Thyroid gland (tissue), 4 donors: ENCODE results near the gene PVALB. TPM values are rescaled to one million over a fixed set of nuclear protein-coding genes. Genes with fewer than 3 reads are reported as not detected.

ENCODE experiments used
- DNase-seq, 2 donors: peaks; one replicate each; pipeline ENCODE4 v3.0.0-alpha.2; 2019
- H3K27ac ChIP-seq, 3 donors: fragments of 200-600 bp; sonication (generic); 1 replicate in 2 of 3; 2 replicates in 1 of 3; pipeline ENCODE4 v1.5.1; 2016 to 2019; ENCODE audit warnings: mild to moderate bottlenecking in 1 of 3, moderate library complexity in 1 of 3
- H3K27me3 ChIP-seq: fragments of 200-600 bp; sonication (generic); one replicate; pipeline ENCODE4 v1.5.1; 2019
- H3K36me3 ChIP-seq, 2 donors: fragments of 200-600 bp; sonication (generic); one replicate each; pipeline ENCODE4 v1.5.1; 2016 to 2019
- H3K4me1 ChIP-seq, 2 donors: fragments of 200-600 bp; sonication (generic); one replicate each; pipeline ENCODE4 v1.5.1; 2017 to 2019
- H3K4me3 ChIP-seq, 3 donors: fragments of 200-600 bp; sonication (generic); replicated peaks in 1 of 3; 1 replicate in 2 of 3; 2 replicates in 1 of 3; pipeline ENCODE4 v1.5.1; 2016; ENCODE audit warnings: mild to moderate bottlenecking in 1 of 3
- H3K9me3 ChIP-seq: fragments of 200-600 bp; sonication (generic); one replicate; pipeline ENCODE4 v1.5.1; 2017
- CTCF ChIP-seq, 6 experiments: fragments of 200-600 bp in 3 of 6; fragments of 450-650 bp in 3 of 6; sonication (generic) in 3 of 6; IDR thresholded peaks; one replicate each; pipeline ENCODE4 v1.5.1; 2016 to 2019; ENCODE audit warnings: antibody characterized with exemption in 6 of 6, mild to moderate bottlenecking in 2 of 6, inconsistent platforms in 1 of 6, moderate library complexity in 1 of 6
- POLR2A ChIP-seq, 2 donors: fragments of 450-650 bp; IDR thresholded peaks; one replicate each; pipeline ENCODE4 v1.6.1; 2017; ENCODE audit warnings: antibody characterized with exemption in 2 of 2, mild to moderate bottlenecking in 2 of 2, moderate library complexity in 1 of 2
- WGBS, 2 donors: methylation state at CpG; one replicate each; pipeline ENCODE4 v1.1.5; 2017; 5-methylcytosine and 5-hydroxymethylcytosine counted together
- intact Hi-C: fragments of 100-400 bp; cut with DNase I; formaldehyde crosslinking; loops from one replicate; pipeline ENCODE4 v1.15.1; 2023
- total RNA-seq, 4 donors: library from RNA; depleted of rRNA; stranded (reverse); fragments of >200 nt; gene quantifications; one replicate each; pipeline ENCODE4 v1.2.3, GENCODE V29; 2016

PVALB gene
- total RNA-seq, 4 donors from 2014 or later, result not detected

- H3K36me3 ChIP-seq, result no peaks in the 10 kb centered on the region
- intact Hi-C loops, result no loop called here
- no peak overlapping the region for H3K27ac ChIP-seq
- no peak overlapping the region for H3K4me3 ChIP-seq
- no peaks in the 10 kb centered on the region for H3K9me3 ChIP-seq
- TF ChIP-seq POLR2A (IDR thresholded peaks at IDR 0.05), result no peak
- TF ChIP-seq CTCF (IDR thresholded peaks at IDR 0.05), result no peak
- H3K4me1 ChIP-seq, result no peaks in the 10 kb centered on the region
- H3K27me3 ChIP-seq, result no peaks in the 10 kb centered on the region
- DNase-seq, result no peak
- 64 to 77% methylated on average over 11 to 12 of the region's 12 CpGs for WGBS, 2 donors
These were observed 18.7 kb downstream of the PVALB start for GRCh38 chr22:36797911-36798673.

- Histone ChIP-seq H3K27me3 (no peaks in the 10 kb centered on the region), H3K4me3 (no peak overlapping the region), H3K9me3 (no peaks in the 10 kb centered on the region), H3K4me1 (no peaks in the 10 kb centered on the region), H3K27ac (no peak overlapping the region), H3K36me3 (no peaks in the 10 kb centered on the region)
- intact Hi-C loops, result no loop called here
- WGBS, 2 donors, result 63 to 64% methylated on average over 9 of the region's 9 CpGs
- TF ChIP-seq POLR2A (IDR thresholded peaks at IDR 0.05) (no peak), CTCF (IDR thresholded peaks at IDR 0.05) (no peak)
- no peak for DNase-seq
These were observed 19.5 kb downstream of the PVALB start for GRCh38 chr22:36797374-36797773.

GRCh38 chr22:36796552-36797175 lies 20.2 kb downstream of the PVALB start:
- H3K27me3 ChIP-seq, result no peaks in the 10 kb centered on the region
- DNase-seq, result no peak
- H3K4me3 ChIP-seq, result no peak overlapping the region
- H3K4me1 ChIP-seq, result no peaks in the 10 kb centered on the region
- intact Hi-C loops, result no loop called here
- WGBS, 2 donors, result 64 to 65% methylated on average over 7 of the region's 7 CpGs
- no peaks in the 10 kb centered on the region for H3K36me3 ChIP-seq
- no peaks in the 10 kb centered on the region for H3K9me3 ChIP-seq
- H3K27ac ChIP-seq, result no peak overlapping the region
- TF ChIP-seq CTCF (IDR thresholded peaks at IDR 0.05) (no peak), POLR2A (IDR thresholded peaks at IDR 0.05) (no peak)

- H3K9me3 ChIP-seq, result no peaks in the 10 kb centered on the region
- no peaks in the 10 kb centered on the region for H3K36me3 ChIP-seq
- intact Hi-C loops, result no loop called here
- H3K27ac ChIP-seq, result no peak overlapping the region
- no peaks in the 10 kb centered on the region for H3K4me1 ChIP-seq
- no peak for TF ChIP-seq POLR2A (IDR thresholded peaks at IDR 0.05)
- no peak for TF ChIP-seq CTCF (IDR thresholded peaks at IDR 0.05)
- H3K27me3 ChIP-seq, result no peaks in the 10 kb centered on the region
- 57 to 58% methylated on average over 7 of the region's 7 CpGs for WGBS, 2 donors
- no peak overlapping the region for H3K4me3 ChIP-seq
- DNase-seq, result no peak
These were observed 21.2 kb downstream of the PVALB start for GRCh38 chr22:36795633-36796032.

GRCh38 chr22:36790648-36791047 lies 26.2 kb downstream of the PVALB start:
- intact Hi-C loops, result no loop called here
- Histone ChIP-seq H3K27me3 (no peaks in the 10 kb centered on the region), H3K4me1 (no peaks in the 10 kb centered on the region), H3K36me3 (no peaks in the 10 kb centered on the region), H3K27ac (no peak overlapping the region), H3K4me3 (no peak overlapping the region), H3K9me3 (no peaks in the 10 kb centered on the region)
- DNase-seq, result no peak
- 44 to 58% methylated on average over 5 to 7 of the region's 7 CpGs for WGBS, 2 donors
- TF ChIP-seq CTCF (IDR thresholded peaks at IDR 0.05) (no peak), POLR2A (IDR thresholded peaks at IDR 0.05) (no peak)
